Measurements from ENCODE around the gene ABCD1. TPM values are rescaled to one million over a fixed set of nuclear protein-coding genes. Genes with fewer than 3 reads are reported as not detected.

ABCD1 gene
- total RNA-seq, 1 donor from 2014 or later, result 18.3 TPM

DNA sequence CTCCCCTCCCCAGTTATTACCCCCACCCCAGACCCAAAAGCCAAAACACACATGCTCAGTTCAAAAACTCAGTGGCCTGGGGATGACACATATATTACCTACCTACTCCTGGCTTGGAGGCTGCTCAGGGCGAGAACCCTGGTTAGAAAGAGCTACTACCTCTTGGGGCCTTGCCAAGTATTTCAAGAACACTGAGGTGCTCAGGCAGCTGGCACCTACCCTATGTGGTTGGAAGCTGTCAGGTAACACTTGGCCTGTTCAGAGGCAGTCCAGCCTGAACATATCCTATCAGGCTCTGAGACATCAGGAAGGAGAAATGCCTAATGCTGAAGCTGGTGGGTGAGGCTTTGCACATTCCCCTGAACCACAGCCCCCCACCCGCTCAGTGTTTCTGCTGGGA lies 5.4 kb upstream of the ABCD1 start:
- no peak for DNase-seq (ENCODE audit: low spot score in 2 of 2, unreplicated experiment in 2 of 2)
- Mint-ChIP-seq H3K36me3 (peaks cover 13% of the 10 kb centered on the region), H3K27ac (no peak overlapping the region), H3K9me3 (peaks cover 6% of the 10 kb centered on the region), H3K4me3 (no peak overlapping the region), H3K4me1 (peaks cover 6% of the 10 kb centered on the region), H3K27me3 (ENCODE audit: low read depth) (no peaks in the 10 kb centered on the region)
- TF ChIP-seq, protein P1, sequence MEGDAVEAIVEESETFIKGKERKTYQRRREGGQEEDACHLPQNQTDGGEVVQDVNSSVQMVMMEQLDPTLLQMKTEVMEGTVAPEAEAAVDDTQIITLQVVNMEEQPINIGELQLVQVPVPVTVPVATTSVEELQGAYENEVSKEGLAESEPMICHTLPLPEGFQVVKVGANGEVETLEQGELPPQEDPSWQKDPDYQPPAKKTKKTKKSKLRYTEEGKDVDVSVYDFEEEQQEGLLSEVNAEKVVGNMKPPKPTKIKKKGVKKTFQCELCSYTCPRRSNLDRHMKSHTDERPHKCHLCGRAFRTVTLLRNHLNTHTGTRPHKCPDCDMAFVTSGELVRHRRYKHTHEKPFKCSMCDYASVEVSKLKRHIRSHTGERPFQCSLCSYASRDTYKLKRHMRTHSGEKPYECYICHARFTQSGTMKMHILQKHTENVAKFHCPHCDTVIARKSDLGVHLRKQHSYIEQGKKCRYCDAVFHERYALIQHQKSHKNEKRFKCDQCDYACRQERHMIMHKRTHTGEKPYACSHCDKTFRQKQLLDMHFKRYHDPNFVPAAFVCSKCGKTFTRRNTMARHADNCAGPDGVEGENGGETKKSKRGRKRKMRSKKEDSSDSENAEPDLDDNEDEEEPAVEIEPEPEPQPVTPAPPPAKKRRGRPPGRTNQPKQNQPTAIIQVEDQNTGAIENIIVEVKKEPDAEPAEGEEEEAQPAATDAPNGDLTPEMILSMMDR (IDR thresholded peaks at IDR 0.05; ENCODE audit: unreplicated experiment), result no peak

DNA sequence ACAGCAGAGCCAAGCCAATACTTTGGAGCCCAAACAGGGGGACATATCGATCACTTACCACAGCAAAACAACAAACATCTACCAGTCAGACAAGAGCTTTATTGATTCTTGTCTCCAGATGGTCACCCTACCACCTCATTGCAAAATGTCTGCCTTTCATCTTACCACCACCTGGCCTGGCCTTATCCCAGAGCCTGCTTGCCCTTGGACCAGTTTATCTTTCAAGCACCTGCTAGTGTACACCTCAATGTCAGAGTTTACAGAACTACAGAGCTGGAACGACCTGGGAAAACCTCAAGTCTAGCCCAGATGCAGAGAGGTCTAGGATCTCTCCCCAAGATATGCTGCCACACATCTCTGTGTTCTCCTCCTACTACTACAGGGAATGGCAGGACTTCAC lies 5.0 kb upstream of the ABCD1 start:
- TF ChIP-seq, protein P1 (IDR thresholded peaks at IDR 0.05; ENCODE audit: unreplicated experiment), result no peak
- Mint-ChIP-seq H3K4me1 (peaks cover 6% of the 10 kb centered on the region), H3K36me3 (peaks cover 13% of the 10 kb centered on the region), H3K9me3 (peaks cover 6% of the 10 kb centered on the region), H3K4me3 (no peak overlapping the region), H3K27me3 (ENCODE audit: low read depth) (no peaks in the 10 kb centered on the region), H3K27ac (no peak overlapping the region)
- DNase-seq (ENCODE audit: low spot score in 2 of 2, unreplicated experiment in 2 of 2), result no peak

DNA sequence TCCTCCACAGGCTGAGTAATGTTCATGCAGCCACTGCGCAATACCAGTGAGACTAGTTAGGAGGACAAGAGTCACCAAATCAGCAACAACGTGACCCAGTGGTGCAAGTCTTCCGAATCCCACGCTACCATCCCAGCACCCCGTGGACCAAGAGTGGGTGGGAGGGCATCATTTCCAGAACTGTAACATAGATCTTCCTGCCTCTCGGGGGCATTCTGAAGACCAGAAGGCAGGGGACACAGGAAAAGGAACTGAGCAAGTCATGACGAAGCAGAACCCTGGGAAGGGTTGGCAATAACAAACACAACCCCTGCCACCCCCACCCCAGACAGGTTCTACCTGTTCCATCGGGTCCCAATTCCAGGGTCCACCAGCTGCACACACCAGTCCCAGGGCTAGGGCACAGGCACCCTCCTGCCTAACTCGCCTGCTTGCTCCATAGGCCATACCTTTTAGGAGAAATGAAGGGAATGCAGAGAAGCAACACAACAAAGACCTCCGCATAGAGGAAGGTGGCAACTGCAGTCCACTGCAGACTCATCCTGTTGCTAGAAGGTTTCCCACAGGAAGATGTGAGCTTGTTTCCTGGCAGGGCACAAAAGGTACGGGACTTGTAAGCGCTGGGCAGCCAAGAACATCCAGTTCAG lies 1.8 kb upstream of the ABCD1 start:
- peaks cover 7% of the 10 kb centered on the region for H3K36me3 Mint-ChIP-seq
- no peak for DNase-seq (ENCODE audit: low spot score in 2 of 2, unreplicated experiment in 2 of 2)
- peaks cover 3% of the 10 kb centered on the region for H3K9me3 Mint-ChIP-seq
- peaks cover 18% of the 10 kb centered on the region for H3K4me1 Mint-ChIP-seq
- peak overlapping the region; percentile 79 for H3K4me3 Mint-ChIP-seq
- H3K27ac Mint-ChIP-seq, result peak overlapping the region; percentile 91
- no peaks in the 10 kb centered on the region for H3K27me3 Mint-ChIP-seq (ENCODE audit: low read depth)
- TF ChIP-seq, protein P1 (IDR thresholded peaks at IDR 0.05; ENCODE audit: unreplicated experiment), result no peak

DNA sequence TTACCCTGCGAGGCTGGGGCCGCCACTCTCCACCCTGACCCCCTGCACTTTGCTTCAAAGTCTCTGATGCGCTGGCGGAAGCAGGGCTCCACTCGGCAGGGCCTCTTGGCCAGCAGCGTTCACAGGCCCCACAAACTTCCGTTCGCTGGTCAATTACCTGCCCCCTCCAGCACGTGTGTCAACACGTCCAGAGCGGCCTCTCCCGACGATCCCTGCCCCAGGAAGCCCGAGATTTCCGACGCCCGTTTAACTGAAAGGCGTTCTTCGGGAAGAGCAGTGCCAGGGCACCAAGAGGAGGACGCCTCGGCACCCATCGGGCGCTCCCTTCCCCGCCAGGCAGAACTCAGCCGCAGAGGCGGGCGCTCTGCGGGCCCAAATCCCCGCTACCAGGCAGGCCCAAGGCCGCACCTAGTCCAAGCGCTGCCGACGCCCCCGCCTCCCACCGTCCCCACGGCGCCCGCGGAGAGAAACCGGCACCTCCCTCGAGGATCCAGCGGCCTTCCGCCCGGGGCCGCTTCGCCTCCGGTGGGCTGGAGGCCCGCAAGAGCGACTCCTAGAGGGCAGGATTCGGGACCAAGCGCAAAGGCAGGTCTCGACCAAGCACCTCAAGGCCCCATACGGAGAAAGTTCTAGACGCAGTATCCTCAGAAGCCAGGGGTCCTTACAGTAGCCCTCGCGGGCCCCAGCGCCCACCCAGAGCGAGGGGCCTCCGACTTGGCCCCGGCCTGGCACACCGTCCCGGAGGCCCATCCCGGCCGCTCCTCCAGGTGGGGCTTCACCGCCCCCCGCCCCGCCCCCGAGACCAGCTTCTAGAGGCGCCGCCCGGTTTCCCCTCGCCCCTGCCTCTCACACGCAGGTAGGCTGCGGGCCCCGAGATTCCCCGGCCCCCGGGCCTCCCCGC lies 1.1 kb upstream of the ABCD1 start:
- TF ChIP-seq, protein P1 (IDR thresholded peaks at IDR 0.05; ENCODE audit: unreplicated experiment), result no peak
- H3K27me3 Mint-ChIP-seq (ENCODE audit: low read depth), result no peaks in the 10 kb centered on the region
- H3K4me3 Mint-ChIP-seq, result peak overlapping the region; percentile 79
- DNase-seq (ENCODE audit: low spot score in 2 of 2, unreplicated experiment in 2 of 2), result peak in 1 of 2 experiments; percentile 59
- peaks cover 3% of the 10 kb centered on the region for H3K9me3 Mint-ChIP-seq
- H3K4me1 Mint-ChIP-seq, result peaks cover 18% of the 10 kb centered on the region
- peak overlapping the region; percentile 93 for H3K27ac Mint-ChIP-seq
- peaks cover 7% of the 10 kb centered on the region for H3K36me3 Mint-ChIP-seq

DNA sequence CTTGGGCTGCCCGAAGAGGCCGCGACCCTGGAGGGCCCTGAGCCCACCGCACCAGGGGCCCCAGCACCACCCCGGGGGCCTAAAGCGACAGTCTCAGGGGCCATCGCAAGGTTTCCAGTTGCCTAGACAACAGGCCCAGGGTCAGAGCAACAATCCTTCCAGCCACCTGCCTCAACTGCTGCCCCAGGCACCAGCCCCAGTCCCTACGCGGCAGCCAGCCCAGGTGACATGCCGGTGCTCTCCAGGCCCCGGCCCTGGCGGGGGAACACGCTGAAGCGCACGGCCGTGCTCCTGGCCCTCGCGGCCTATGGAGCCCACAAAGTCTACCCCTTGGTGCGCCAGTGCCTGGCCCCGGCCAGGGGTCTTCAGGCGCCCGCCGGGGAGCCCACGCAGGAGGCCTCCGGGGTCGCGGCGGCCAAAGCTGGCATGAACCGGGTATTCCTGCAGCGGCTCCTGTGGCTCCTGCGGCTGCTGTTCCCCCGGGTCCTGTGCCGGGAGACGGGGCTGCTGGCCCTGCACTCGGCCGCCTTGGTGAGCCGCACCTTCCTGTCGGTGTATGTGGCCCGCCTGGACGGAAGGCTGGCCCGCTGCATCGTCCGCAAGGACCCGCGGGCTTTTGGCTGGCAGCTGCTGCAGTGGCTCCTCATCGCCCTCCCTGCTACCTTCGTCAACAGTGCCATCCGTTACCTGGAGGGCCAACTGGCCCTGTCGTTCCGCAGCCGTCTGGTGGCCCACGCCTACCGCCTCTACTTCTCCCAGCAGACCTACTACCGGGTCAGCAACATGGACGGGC lies 579 bp downstream of the ABCD1 start:
- Mint-ChIP-seq H3K27ac (peak overlapping the region; percentile 12), H3K9me3 (no peaks in the 10 kb centered on the region), H3K36me3 (peaks cover 4% of the 10 kb centered on the region), H3K4me3 (peak overlapping the region; percentile 58), H3K4me1 (peaks cover 18% of the 10 kb centered on the region), H3K27me3 (ENCODE audit: low read depth) (no peaks in the 10 kb centered on the region)
- DNase-seq (ENCODE audit: low spot score in 2 of 2, unreplicated experiment in 2 of 2), result no peak
- TF ChIP-seq, protein P1 (IDR thresholded peaks at IDR 0.05; ENCODE audit: unreplicated experiment), result no peak

Measured in mesothelial cell of epicardium (in vitro differentiated cells).